ENCODE data around the gene MPST.

DNA sequence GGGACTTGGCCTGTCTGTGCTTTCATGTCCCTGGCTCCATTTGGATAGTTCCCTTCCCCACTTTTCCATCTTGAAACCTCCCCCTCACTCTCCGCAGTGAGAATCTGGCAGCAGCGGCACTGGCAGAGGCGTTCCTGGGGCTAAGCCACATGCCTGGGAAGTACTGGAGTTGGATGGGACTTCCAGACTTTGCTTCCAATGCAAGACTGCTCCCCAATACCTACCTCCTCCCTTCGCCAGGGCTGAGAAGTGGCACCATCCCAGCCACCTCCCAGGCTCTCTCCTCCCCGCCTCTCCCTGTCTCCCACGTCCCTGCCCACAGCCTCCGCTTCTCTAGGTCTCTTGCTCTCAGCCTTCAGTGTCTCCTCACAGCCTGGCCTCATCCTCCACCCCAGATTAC, 16.9 kb upstream of the MPST start:
- TF ChIP-seq, protein P1, sequence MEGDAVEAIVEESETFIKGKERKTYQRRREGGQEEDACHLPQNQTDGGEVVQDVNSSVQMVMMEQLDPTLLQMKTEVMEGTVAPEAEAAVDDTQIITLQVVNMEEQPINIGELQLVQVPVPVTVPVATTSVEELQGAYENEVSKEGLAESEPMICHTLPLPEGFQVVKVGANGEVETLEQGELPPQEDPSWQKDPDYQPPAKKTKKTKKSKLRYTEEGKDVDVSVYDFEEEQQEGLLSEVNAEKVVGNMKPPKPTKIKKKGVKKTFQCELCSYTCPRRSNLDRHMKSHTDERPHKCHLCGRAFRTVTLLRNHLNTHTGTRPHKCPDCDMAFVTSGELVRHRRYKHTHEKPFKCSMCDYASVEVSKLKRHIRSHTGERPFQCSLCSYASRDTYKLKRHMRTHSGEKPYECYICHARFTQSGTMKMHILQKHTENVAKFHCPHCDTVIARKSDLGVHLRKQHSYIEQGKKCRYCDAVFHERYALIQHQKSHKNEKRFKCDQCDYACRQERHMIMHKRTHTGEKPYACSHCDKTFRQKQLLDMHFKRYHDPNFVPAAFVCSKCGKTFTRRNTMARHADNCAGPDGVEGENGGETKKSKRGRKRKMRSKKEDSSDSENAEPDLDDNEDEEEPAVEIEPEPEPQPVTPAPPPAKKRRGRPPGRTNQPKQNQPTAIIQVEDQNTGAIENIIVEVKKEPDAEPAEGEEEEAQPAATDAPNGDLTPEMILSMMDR (IDR thresholded peaks at IDR 0.05) = no peak
- no peak for TF ChIP-seq POLR2AphosphoS5 (IDR thresholded peaks at IDR 0.05; ENCODE audit: low read depth, low read length)

Measured in Panc1 (cell line).